Kidney epithelial cell (primary cell): ENCODE results near the gene CELSR1. TPM values are rescaled to one million over a fixed set of nuclear protein-coding genes. Genes with fewer than 3 reads are reported as not detected.

Source experiments
- DNase-seq: peaks from one replicate; pipeline ENCODE4 v3.0.0-alpha.2; 2010; ENCODE audit warnings: low read depth
- H3K27me3 ChIP-seq: 2 replicates; pipeline ENCODE4 v1.6.0; 2011; ENCODE audit warnings: low read length; ENCODE audit not compliant: control insufficient read depth, insufficient read depth
- H3K36me3 ChIP-seq: 2 replicates; pipeline ENCODE4 v1.5.1; 2011; ENCODE audit warnings: low read length; ENCODE audit not compliant: control insufficient read depth, insufficient read depth
- H3K4me3 ChIP-seq: 2 replicates; pipeline ENCODE4 v1.5.1; 2011; ENCODE audit warnings: low read depth, mild to moderate bottlenecking, control low read depth, low read length
- total RNA-seq: library from RNA; depleted of rRNA; stranded (reverse); fragments of >200 nt; gene quantifications from 2 replicates; pipeline ENCODE4 v1.2.3, GENCODE V29; 2015
- TF ChIP-seq, protein P1 (sequence below): IDR thresholded peaks from 2 replicates; pipeline ENCODE4 v1.5.1; 2011; ENCODE audit warnings: mild to moderate bottlenecking, moderate library complexity, low read length, control low read depth, inconsistent platforms; ENCODE audit not compliant: insufficient read depth, poor library complexity, severe bottlenecking

CELSR1 gene
- total RNA-seq, 1 donor from 2014 or later, result 180 TPM

DNA sequence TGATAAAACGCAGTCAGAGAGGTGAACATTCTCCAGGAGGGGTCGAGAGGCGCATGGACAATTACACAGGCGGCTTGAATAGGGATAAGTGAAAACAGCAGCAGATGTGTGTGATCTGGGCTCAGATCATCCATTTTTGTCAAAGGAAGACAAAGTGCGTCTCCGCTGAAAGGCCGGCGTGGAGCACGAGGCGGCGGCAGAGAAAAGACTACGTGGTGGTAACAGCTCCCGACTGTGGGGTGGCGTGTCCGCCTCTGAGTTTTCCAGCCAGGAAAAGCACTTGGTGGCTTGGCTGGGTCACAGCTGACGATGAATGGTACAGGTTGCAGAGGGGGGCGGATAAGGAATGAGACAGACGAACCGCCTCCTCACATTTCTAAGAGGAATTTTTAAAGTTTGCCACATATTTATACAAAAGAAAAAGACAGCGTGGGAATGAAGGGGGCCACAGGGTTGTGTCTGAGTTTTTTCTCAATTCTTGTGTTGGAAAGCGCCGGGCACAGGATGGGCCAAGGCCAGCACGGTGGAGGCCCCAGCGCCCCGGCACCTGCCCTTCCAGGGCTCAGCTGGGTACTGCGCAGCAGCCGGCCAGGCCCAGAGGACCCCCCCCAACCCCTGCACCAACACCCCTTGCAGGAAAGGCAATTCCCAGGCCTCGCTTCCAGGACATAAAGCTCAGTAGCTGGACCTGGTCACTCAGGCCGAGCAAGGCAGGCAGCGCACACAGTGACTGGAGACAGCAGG is 121.5 kb downstream of the CELSR1 start:
- Histone ChIP-seq H3K4me3 (no peak overlapping the region), H3K27me3 (no peaks in the 10 kb centered on the region), H3K36me3 (peaks cover 2% of the 10 kb centered on the region)
- DNase-seq, result no peak
- TF ChIP-seq, protein P1, sequence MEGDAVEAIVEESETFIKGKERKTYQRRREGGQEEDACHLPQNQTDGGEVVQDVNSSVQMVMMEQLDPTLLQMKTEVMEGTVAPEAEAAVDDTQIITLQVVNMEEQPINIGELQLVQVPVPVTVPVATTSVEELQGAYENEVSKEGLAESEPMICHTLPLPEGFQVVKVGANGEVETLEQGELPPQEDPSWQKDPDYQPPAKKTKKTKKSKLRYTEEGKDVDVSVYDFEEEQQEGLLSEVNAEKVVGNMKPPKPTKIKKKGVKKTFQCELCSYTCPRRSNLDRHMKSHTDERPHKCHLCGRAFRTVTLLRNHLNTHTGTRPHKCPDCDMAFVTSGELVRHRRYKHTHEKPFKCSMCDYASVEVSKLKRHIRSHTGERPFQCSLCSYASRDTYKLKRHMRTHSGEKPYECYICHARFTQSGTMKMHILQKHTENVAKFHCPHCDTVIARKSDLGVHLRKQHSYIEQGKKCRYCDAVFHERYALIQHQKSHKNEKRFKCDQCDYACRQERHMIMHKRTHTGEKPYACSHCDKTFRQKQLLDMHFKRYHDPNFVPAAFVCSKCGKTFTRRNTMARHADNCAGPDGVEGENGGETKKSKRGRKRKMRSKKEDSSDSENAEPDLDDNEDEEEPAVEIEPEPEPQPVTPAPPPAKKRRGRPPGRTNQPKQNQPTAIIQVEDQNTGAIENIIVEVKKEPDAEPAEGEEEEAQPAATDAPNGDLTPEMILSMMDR, result no peak

DNA sequence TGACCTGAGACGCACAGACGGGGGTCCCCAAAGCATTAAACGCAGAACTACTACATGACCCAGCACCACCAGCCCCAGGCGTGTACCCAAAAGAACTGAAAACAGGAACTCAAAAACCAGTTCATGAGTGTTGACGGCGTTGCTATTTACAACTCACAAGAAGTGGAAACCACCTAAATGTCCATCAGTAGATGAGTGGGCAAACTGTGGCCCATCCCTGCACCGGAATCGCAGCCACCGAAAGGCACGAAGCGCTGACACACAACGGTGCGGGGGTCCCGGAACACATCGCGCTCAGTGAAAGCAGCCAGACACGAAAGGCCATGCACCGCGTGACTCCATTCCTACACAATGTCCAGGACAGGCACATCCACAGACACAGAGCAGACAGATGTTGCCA is 122.7 kb downstream of the CELSR1 start:
- H3K27me3 ChIP-seq, result no peaks in the 10 kb centered on the region
- TF ChIP-seq, protein P1, result no peak
- DNase-seq, result no peak
- peaks cover 2% of the 10 kb centered on the region for H3K36me3 ChIP-seq
- H3K4me3 ChIP-seq, result no peak overlapping the region

DNA sequence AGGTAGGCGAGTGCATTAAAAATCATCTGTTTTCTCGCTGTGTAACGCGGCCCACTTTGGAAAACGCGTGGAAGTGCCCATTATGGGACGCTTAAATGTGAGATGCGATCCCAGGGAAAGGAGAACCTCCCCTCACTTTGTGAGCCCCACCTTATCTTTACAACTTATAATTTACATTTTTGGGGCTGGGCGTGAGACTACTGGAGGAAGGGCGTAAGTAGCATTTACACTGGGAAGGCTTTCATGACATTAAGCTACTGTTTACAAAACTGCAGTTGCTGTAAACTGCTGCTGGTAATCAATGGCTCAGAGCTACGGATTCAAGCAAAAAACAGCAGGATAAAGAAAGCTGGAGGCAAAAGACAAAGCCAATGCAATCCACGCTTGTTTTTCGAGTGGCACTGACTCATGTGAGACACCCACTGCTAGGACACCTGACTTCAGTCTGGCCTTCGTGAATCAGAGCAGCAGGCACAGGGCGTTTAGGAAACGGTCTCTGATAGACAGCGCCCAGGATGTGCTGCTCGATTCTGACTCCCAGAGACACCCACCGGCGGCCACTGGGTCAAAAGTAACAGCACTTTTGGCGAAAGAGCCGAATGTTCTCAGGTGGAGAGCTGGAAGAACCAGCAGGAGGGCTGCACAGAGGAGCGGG is 123.6 kb downstream of the CELSR1 start:
- Histone ChIP-seq H3K27me3 (no peaks in the 10 kb centered on the region), H3K36me3 (peaks cover 2% of the 10 kb centered on the region), H3K4me3 (no peak overlapping the region)
- no peak for DNase-seq
- TF ChIP-seq, protein P1, result no peak

DNA sequence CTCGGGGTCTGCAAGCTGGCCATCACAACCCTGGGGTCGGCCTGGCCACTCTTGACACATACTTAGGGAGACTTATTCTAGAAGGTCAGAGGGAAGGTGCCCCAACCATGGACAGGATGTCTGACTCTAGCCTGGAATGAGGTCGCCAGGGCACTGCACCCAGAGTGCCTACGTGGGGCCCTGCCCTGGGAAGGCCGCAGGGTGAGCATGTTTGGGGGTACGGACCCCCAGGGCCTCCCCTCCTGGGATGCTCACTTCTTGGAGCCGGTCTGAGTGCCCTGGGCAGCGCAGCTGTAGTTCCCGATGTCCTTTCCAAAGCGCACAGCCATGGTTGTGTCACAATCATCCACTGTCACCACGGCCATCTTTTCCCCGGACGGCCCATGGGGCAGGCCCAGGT is 126.1 kb downstream of the CELSR1 start:
- TF ChIP-seq, protein P1, result no peak
- no peaks in the 10 kb centered on the region for H3K27me3 ChIP-seq
- no peak overlapping the region for H3K4me3 ChIP-seq
- DNase-seq, result no peak
- peaks cover 1% of the 10 kb centered on the region for H3K36me3 ChIP-seq

- Histone ChIP-seq H3K36me3 (peaks cover 1% of the 10 kb centered on the region), H3K4me3 (no peak overlapping the region), H3K27me3 (no peaks in the 10 kb centered on the region)
- no peak for DNase-seq
- TF ChIP-seq, protein P1, result no peak
Measured at GRCh38 chr22:46410291-46410808, 127.1 kb downstream of the CELSR1 start.
